Large intestine (tissue), 3 donors: ENCODE measurements around the gene DST. TPM values are rescaled to one million over a fixed set of nuclear protein-coding genes. Genes with fewer than 3 reads are reported as not detected.

Source experiments
- DNase-seq, 2 donors: peaks; one replicate each; pipeline versions ENCODE4 v3.0.0 to v3.0.0-alpha.2; 2013
- H3K27ac ChIP-seq: one replicate; pipeline ENCODE4 v1.5.1; 2013; ENCODE audit warnings: low read length
- H3K27me3 ChIP-seq: 2 replicates; pipeline ENCODE4 v1.6.1; 2013; ENCODE audit warnings: low read length; ENCODE audit not compliant: control insufficient read depth, insufficient read depth
- H3K36me3 ChIP-seq: 2 replicates; pipeline ENCODE4 v1.6.1; 2013; ENCODE audit warnings: low read length; ENCODE audit not compliant: control insufficient read depth, insufficient read depth
- H3K4me1 ChIP-seq: one replicate; pipeline ENCODE4 v1.6.1; 2013; ENCODE audit warnings: low read length; ENCODE audit not compliant: control insufficient read depth, insufficient read depth
- H3K4me3 ChIP-seq: one replicate; pipeline ENCODE4 v1.5.1; 2013; ENCODE audit warnings: low read length
- H3K9me3 ChIP-seq: one replicate; pipeline ENCODE4 v1.6.1; 2013; ENCODE audit warnings: mild to moderate bottlenecking, low read depth, low read length, moderate library complexity; ENCODE audit not compliant: control insufficient read depth
- WGBS: methylation state at CpG from one replicate; pipeline ENCODE4 v1.1.5; 2013; ENCODE audit warnings: low lambda C conversion rate; ENCODE audit not compliant: insufficient coverage; 5-methylcytosine and 5-hydroxymethylcytosine counted together
- polyA plus RNA-seq: library from polyadenylated mRNA; unstranded; fragments of 120-200 nt; gene quantifications from one replicate; pipeline ENCODE4 v1.2.1, GENCODE V29; 2013

DST gene
- polyA plus RNA-seq, 1 donor, result 234 TPM

DNA sequence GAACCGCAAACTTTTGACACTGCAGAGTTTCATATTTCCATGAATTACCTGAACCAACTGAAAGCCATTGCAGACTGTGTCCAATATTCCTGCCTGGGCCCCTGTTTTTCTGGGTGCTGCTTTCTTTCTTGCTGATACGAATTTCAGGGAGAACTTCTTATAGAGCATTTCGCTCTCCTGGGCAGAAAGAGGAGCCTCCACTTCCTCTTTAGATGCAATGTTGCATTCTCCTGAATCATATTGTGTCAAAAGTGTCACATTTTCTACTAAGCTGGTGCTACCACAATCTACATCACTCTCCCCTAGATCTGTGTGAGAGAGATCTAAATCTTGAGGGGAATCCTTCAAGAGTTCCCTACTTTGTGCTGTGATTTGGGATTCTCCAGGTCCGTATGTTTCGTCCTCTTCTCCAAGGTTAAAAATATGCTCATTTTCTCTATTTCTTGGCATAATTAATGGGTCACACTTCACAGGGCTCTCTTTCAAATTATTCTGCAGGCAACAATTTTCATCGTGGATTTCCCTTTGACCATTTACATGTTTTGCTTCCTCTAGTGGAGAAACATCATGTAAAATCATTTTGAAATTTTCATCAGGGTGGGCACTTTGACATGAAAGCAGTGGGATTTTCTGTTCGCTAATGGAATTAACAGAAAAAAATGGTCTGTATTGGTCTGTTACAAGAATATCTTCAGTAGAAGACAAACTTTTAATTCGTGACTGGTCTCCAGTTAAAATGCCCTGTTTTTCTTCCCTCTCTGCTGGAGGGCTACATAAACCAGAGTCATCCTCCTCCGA, 102.3 kb downstream of the DST start:
- Histone ChIP-seq H3K4me3 (peak overlapping the region; percentile 55), H3K27me3 (no peaks in the 10 kb centered on the region), H3K27ac (peak overlapping the region; percentile 93), H3K36me3 (peaks cover 12% of the 10 kb centered on the region), H3K9me3 (no peaks in the 10 kb centered on the region), H3K4me1 (no peaks in the 10 kb centered on the region)
- whole genome bisulfite sequencing, result 90% methylated on average over 2 of the region's 9 CpGs
- DNase-seq, result no peak

DNA sequence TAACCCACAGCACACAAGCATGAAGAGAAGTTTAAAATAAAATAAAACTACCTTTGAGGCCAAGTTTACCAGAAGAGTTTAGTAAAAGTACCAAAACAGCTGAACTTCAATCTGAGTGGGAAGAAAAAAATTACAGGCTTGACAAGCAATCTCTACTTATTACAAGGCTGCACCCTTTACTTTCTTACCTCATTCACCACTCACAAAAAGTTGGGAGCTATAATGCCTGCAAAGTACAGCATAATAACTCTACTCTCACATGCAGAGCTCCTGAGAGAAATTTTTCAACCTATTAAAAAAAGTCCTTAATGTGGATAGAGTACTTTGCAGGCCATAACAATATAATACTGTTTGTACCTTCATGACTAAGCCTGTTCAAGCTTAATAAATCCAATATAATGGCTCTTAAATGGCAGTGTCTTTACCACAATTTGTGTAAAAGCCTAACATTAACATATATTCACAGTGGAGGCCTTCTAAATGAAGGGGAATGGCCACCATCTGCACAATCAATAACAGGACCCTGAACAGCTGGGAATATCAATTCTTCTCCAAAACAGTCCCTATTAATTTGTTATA, 103.1 kb downstream of the DST start:
- Histone ChIP-seq H3K27ac (peak overlapping the region; percentile 8), H3K4me1 (no peaks in the 10 kb centered on the region), H3K4me3 (peak overlapping the region; percentile 8), H3K36me3 (peaks cover 20% of the 10 kb centered on the region), H3K27me3 (no peaks in the 10 kb centered on the region), H3K9me3 (no peaks in the 10 kb centered on the region)
- no peak for DNase-seq

DNA sequence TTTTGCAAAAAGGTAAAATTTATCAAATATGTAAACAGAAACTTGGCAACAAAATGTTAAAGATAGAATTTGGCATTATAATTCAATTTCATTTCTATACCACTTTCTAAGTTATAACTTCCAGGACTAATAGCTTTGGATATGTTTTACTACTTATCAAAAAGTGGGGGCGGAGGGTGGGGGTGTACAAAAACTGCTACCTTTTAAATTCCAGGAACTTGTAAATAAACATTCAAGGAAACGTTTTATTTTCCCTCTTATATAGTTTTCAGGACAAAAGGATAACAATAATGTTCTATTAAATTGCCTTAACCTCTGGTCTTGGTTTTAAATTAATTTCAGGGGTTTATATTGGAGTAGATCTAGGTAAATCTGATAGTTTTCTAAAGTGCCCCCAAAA, 103.8 kb downstream of the DST start:
- H3K36me3 ChIP-seq, result peaks cover 26% of the 10 kb centered on the region
- 20% methylated on average over 1 of the region's 2 CpGs for WGBS
- peak overlapping the region; percentile 11 for H3K27ac ChIP-seq
- no peak for DNase-seq
- H3K27me3 ChIP-seq, result no peaks in the 10 kb centered on the region
- H3K4me3 ChIP-seq, result peak overlapping the region; percentile 8
- no peaks in the 10 kb centered on the region for H3K9me3 ChIP-seq
- no peaks in the 10 kb centered on the region for H3K4me1 ChIP-seq

DNA sequence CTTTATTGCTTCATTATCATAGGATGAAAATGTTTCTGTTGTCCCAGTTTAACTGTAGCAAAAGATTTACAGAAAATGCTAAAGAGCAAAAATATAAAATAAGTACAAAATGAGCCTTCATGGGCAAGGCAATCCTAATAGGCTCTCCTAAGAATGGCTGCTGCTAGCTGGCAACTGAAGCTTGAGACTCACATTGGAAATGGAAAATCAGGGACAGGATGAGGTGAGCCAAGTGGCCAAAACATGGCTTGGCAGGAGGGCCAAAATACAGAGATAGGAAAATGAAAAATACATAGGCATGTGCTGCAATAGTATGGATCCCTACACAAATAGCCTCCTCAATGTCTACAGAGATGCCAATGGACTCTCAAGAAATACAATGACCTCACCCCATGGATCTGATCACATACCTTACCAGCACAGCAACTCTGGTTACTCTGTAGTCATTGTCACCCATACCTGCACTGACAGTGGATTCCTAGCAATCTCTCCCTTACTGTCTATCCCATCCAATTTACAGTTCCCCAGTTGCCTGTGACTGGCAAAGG, 105.4 kb downstream of the DST start:
- no peak for DNase-seq
- Histone ChIP-seq H3K36me3 (peaks cover 38% of the 10 kb centered on the region), H3K27ac (no peak overlapping the region), H3K27me3 (no peaks in the 10 kb centered on the region), H3K4me1 (no peaks in the 10 kb centered on the region), H3K4me3 (no peak overlapping the region), H3K9me3 (no peaks in the 10 kb centered on the region)

GRCh38 chr6:56536536-56536935, 106.2 kb downstream of the DST start:
- Histone ChIP-seq H3K27ac (no peak overlapping the region), H3K4me3 (no peak overlapping the region), H3K9me3 (no peaks in the 10 kb centered on the region), H3K27me3 (no peaks in the 10 kb centered on the region), H3K4me1 (no peaks in the 10 kb centered on the region), H3K36me3 (peaks cover 45% of the 10 kb centered on the region)
- no CpG with 5 or more reads among the region's 2 CpGs for WGBS
- no peak for DNase-seq

DNA sequence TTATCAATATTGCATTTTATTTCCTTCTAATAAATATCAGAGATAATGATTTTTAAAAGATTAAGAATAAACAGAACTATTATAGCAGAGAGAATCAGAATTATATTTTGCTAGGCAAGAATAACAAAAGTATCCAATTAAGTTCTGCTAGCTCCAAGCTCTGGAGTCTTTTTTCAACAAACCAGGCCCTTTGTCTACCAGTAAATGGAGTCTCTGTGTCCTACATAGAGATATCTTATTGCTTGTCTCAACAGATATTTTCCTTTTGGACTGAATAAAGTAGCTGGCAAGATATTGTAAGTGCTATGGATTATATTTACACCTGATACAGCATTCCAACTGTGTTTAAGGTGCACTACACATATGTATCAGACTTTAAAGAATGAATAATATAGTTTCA, 107.1 kb downstream of the DST start:
- H3K36me3 ChIP-seq, result peaks cover 50% of the 10 kb centered on the region
- no peak for DNase-seq
- H3K9me3 ChIP-seq, result no peaks in the 10 kb centered on the region
- no peak overlapping the region for H3K4me3 ChIP-seq
- H3K27me3 ChIP-seq, result no peaks in the 10 kb centered on the region
- H3K27ac ChIP-seq, result no peak overlapping the region
- H3K4me1 ChIP-seq, result no peaks in the 10 kb centered on the region

DNA sequence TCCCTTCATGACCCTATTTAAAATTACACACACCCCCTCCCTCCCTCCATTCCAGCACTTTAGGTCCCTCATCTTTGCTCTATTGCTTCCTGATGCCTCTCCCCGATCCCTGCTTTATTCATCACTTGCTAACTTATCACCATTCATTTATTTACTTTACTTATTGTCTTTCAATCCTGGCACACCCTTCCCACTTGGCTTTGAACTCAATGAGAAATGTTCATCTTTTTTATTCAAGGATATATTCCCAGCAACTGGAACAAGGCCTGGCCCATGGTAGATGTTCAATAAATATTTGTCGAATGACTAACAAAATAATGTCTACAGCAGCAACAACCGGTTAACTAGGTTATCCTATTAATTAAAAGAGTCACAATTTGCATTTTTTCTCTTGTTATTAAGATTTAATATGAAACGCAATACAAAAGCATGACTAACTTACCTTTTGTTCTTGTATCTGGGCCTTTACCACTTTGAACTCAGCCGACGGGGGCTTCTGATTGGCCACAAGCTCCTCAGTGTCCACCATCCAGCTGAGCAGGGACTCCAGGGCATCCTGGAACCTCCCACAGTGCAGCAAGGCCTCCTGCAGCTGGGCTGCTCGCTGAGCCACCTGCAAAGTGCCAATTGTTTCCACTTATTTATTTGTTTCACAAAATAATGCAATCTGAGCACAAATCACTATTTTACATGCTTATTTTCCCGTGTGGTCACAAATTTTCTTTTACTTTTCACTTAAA, 107.8 kb downstream of the DST start:
- H3K36me3 ChIP-seq, result peaks cover 53% of the 10 kb centered on the region
- no peaks in the 10 kb centered on the region for H3K4me1 ChIP-seq
- no peak for DNase-seq
- H3K9me3 ChIP-seq, result no peaks in the 10 kb centered on the region
- no peak overlapping the region for H3K4me3 ChIP-seq
- H3K27me3 ChIP-seq, result no peaks in the 10 kb centered on the region
- H3K27ac ChIP-seq, result no peak overlapping the region
- WGBS, result 81% methylated on average over 3 of the region's 8 CpGs

GRCh38 chr6:56532766-56533551, 109.7 kb downstream of the DST start:
- Histone ChIP-seq H3K4me1 (no peaks in the 10 kb centered on the region), H3K27ac (no peak overlapping the region), H3K9me3 (no peaks in the 10 kb centered on the region), H3K27me3 (no peaks in the 10 kb centered on the region), H3K36me3 (peaks cover 66% of the 10 kb centered on the region), H3K4me3 (no peak overlapping the region)
- WGBS, result 100% methylated on average over 1 of the region's 5 CpGs
- no peak for DNase-seq

GRCh38 chr6:56531839-56532595, 110.7 kb downstream of the DST start:
- 100% methylated on average over 4 of the region's 5 CpGs for WGBS
- no peaks in the 10 kb centered on the region for H3K27me3 ChIP-seq
- no peak overlapping the region for H3K4me3 ChIP-seq
- H3K27ac ChIP-seq, result no peak overlapping the region
- H3K4me1 ChIP-seq, result no peaks in the 10 kb centered on the region
- peaks cover 72% of the 10 kb centered on the region for H3K36me3 ChIP-seq
- no peaks in the 10 kb centered on the region for H3K9me3 ChIP-seq
- DNase-seq, result no peak
